ENCODE results near the gene HPCAL1.

DNA sequence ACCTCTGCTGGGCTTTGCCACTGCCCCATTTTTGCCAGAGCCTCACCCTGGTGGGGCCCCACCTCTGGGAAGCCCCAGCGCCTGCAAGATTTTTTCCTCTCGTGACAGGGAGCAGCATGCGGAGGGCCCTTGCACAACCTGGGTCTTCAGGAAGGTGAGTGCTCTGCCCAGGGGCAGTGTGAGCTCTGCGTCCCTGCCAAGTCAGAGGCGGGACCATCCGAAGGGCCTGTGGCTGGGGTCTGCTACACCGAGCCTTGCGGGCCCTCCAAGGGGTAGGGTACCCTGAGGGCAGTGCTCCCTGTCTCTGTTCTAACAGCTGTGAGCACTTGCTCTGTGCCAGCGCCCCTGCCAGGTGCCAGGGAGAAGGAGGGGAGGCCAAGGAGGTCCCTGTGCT is 151.2 kb downstream of the HPCAL1 start:
- TF ChIP-seq, protein P1, sequence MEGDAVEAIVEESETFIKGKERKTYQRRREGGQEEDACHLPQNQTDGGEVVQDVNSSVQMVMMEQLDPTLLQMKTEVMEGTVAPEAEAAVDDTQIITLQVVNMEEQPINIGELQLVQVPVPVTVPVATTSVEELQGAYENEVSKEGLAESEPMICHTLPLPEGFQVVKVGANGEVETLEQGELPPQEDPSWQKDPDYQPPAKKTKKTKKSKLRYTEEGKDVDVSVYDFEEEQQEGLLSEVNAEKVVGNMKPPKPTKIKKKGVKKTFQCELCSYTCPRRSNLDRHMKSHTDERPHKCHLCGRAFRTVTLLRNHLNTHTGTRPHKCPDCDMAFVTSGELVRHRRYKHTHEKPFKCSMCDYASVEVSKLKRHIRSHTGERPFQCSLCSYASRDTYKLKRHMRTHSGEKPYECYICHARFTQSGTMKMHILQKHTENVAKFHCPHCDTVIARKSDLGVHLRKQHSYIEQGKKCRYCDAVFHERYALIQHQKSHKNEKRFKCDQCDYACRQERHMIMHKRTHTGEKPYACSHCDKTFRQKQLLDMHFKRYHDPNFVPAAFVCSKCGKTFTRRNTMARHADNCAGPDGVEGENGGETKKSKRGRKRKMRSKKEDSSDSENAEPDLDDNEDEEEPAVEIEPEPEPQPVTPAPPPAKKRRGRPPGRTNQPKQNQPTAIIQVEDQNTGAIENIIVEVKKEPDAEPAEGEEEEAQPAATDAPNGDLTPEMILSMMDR (IDR thresholded peaks at IDR 0.05 in 2 of 3, conservative IDR thresholded peaks at IDR 0.05 in 1 of 3; ENCODE audit: control insufficient read depth in 2 of 3, extremely low read depth in 1 of 3, insufficient read depth in 1 of 3, low read depth in 3 of 3, low read length in 3 of 3) = no peak
- no peak for TF ChIP-seq POU2F2 (IDR thresholded peaks at IDR 0.05; ENCODE audit: borderline replicate concordance, low read depth, low read length)
- no peak for TF ChIP-seq EZH2 (IDR thresholded peaks at IDR 0.05; ENCODE audit: borderline replicate concordance, control insufficient read depth, low read depth, low read length)
- no peak for TF ChIP-seq RAD51 (IDR thresholded peaks at IDR 0.05)
- no peak for TF ChIP-seq TAF1 (IDR thresholded peaks at IDR 0.05; ENCODE audit: borderline replicate concordance, low read depth, low read length)
- no peak for TF ChIP-seq NR2F1 (conservative IDR thresholded peaks at IDR 0.05)
- no peak for TF ChIP-seq POLR2A (IDR thresholded peaks at IDR 0.05; ENCODE audit: low read depth, low read length)
- no peak for TF ChIP-seq STAT1 (conservative IDR thresholded peaks at IDR 0.05)
- TF ChIP-seq EGR1 (IDR thresholded peaks at IDR 0.05; ENCODE audit: borderline replicate concordance in 1 of 2, low read depth in 2 of 2, low read length in 2 of 2) = no peak
- TF ChIP-seq SPI1 (IDR thresholded peaks at IDR 0.05; ENCODE audit: borderline replicate concordance, insufficient read depth, low read depth, low read length) = no peak
- no peak for TF ChIP-seq BRCA1 (IDR thresholded peaks at IDR 0.05; ENCODE audit: low read depth, low read length)
- no peak for TF ChIP-seq YY1 (IDR thresholded peaks at IDR 0.05; ENCODE audit: low read depth, low read length)
- TF ChIP-seq CREM (IDR thresholded peaks at IDR 0.05; ENCODE audit: low read depth) = no peak
- no peak for TF ChIP-seq JUND (IDR thresholded peaks at IDR 0.05; ENCODE audit: low read depth, low read length)
